Measurements from ENCODE around the gene PDE4D. TPM values are rescaled to one million over a fixed set of nuclear protein-coding genes. Genes with fewer than 3 reads are reported as not detected.

The PDE4D gene
- total and polyA plus RNA-seq, 10 of the 15 experiments (the other 5 are each of a cell fraction or from before 2014, with no cell fraction given): 0.87 to 4.1 (median 2.2) TPM

- H3K27me3 ChIP-seq (replicated peaks in 1 of 2; ENCODE audit: control insufficient read depth in 2 of 2, insufficient read depth in 2 of 2, low read length in 1 of 2): 0 out of 4 replicates have a peak, but pooled peaks cover 0 to 1% of the 10 kb centered on the region in 2 experiments
- no peak overlapping the region for H3K4me2 ChIP-seq (ENCODE audit: control insufficient read depth, insufficient read depth)
- 53% methylated on average over 2 of the region's 2 CpGs for WGBS (ENCODE audit: insufficient coverage, insufficient replicate concordance, low lambda C conversion rate, missing lambda C conversion rate)
- H3K79me2 ChIP-seq (ENCODE audit: control insufficient read depth, insufficient read depth, low read length): no peaks in the 10 kb centered on the region
- ChIA-PET CTCF (no interaction called here), SMC1A (ENCODE audit: uncharacterized antibody, unreplicated experiment) (no interaction called here), POLR2A (no interaction called here), RAD21 (ENCODE audit: unreplicated experiment) (no interaction called here)
- BruUV-seq (replicated peaks): no TSS peak
- TF ChIP-seq IRF4 (IDR thresholded peaks at IDR 0.05; ENCODE audit: low read depth, low read length) (no peak), POU2F2 (IDR thresholded peaks at IDR 0.05; ENCODE audit: borderline replicate concordance, low read depth, low read length) (no peak), RUNX3 (IDR thresholded peaks at IDR 0.05; ENCODE audit: low read length) (no peak), ETV6 (conservative IDR thresholded peaks at IDR 0.05 in 1 of 2, IDR thresholded peaks at IDR 0.05 in 1 of 2; ENCODE audit: borderline replicate concordance in 1 of 2, low read depth in 1 of 2) (no peak), KDM1A (IDR thresholded peaks at IDR 0.05; ENCODE audit: borderline replicate concordance) (no peak), PRDM15 (CRISPR knock-in tag; IDR thresholded peaks at IDR 0.05) (no peak), STAT1 (conservative IDR thresholded peaks at IDR 0.05) (no peak), SIN3A (IDR thresholded peaks at IDR 0.05; ENCODE audit: low read depth, low read length) (no peak), PAX8 (IDR thresholded peaks at IDR 0.05) (no peak), RBBP5 (conservative IDR thresholded peaks at IDR 0.05) (no peak), REST (IDR thresholded peaks at IDR 0.05; ENCODE audit: low read depth, low read length) (no peak)
- H3K9ac ChIP-seq (ENCODE audit: control insufficient read depth, insufficient read depth, low read length): no peak overlapping the region
- FAIRE-seq (no peak), ATAC-seq (no peak), DNase-seq (ENCODE audit: low read depth, low spot score) (no peak)
- no peaks in the 10 kb centered on the region for H3K36me3 ChIP-seq (ENCODE audit: control insufficient read depth in 2 of 2, insufficient read depth in 2 of 2, low read length in 1 of 2)
- H4K20me1 ChIP-seq (ENCODE audit: control insufficient read depth, insufficient read depth): no peaks in the 10 kb centered on the region
- intact Hi-C loops (cut with micrococcal nuclease; ENCODE audit: unreplicated experiment): loop anchor here (5.0 kb wide), 1 partner anchor 73 kb away; no protein-coding TSS in a partner anchor
- H3K4me1 ChIP-seq (ENCODE audit: control insufficient read depth, insufficient read depth, low read length): no peaks in the 10 kb centered on the region
- H2AFZ ChIP-seq (ENCODE audit: control insufficient read depth, low read depth, low read length): no peak overlapping the region
- in situ Hi-C loops (cut with MboI): no loop called here
- no peak overlapping the region for H3K4me3 ChIP-seq
- no peaks in the 10 kb centered on the region for H3K9me3 ChIP-seq (replicated peaks; ENCODE audit: control insufficient read depth, insufficient read depth, low read length)
- no peak overlapping the region for H3K27ac ChIP-seq (ENCODE audit: control insufficient read depth, insufficient read depth)
These were observed 408.4 kb downstream of the PDE4D start for GRCh38 chr5:59485107-59485506.

All from GM12878 (cell line).